Upper lobe of right lung (tissue), 1 donor: ENCODE measurements around the gene PCMTD2. TPM values are rescaled to one million over a fixed set of nuclear protein-coding genes. Genes with fewer than 3 reads are reported as not detected.
"Not testable (repeated sequence)": the region's sequence is repeated elsewhere in the genome, so short reads cannot be mapped to it uniquely, and the experiment has no call there.

Experiments used
- ATAC-seq: fragments of 200-7000 bp; cut with Tn5 transposase; one replicate; pipeline ENCODE4 v1.9.1; 2020; ENCODE audit warnings: mild to moderate bottlenecking, moderate library complexity
- DNase-seq: peaks from one replicate; pipeline ENCODE4 v3.0.0-alpha.2; 2020
- H3K27ac ChIP-seq: fragments of 200-600 bp; one replicate; pipeline ENCODE4 v1.8.0; 2022
- H3K27me3 ChIP-seq: fragments of 200-600 bp; one replicate; pipeline ENCODE4 v1.8.0; 2022; ENCODE audit warnings: mild to moderate bottlenecking
- H3K36me3 ChIP-seq: fragments of 200-600 bp; one replicate; pipeline ENCODE4 v1.8.0; 2022
- H3K4me1 ChIP-seq: fragments of 200-600 bp; one replicate; pipeline ENCODE4 v1.8.0; 2022
- H3K4me3 ChIP-seq: fragments of 200-600 bp; one replicate; pipeline ENCODE4 v1.8.0; 2022; ENCODE audit warnings: mild to moderate bottlenecking
- H3K9me3 ChIP-seq: fragments of 200-600 bp; one replicate; pipeline ENCODE4 v1.8.0; 2022
- intact Hi-C: fragments of 100-400 bp; cut with DNase I; formaldehyde crosslinking; loops from one replicate; pipeline ENCODE4 v1.11.0; 2022
- total RNA-seq: library from RNA; stranded (reverse); fragmentation: NEBNext Ultra II Directional; extraction: Animal tissue kit (Norgen Biotek cat#: 25700); gene quantifications from one replicate; pipeline ENCODE4 v1.2.1, GENCODE V29; 2021
- TF ChIP-seq, protein P1 (sequence below): fragments of 200-600 bp; IDR thresholded peaks from one replicate; pipeline ENCODE4 v1.8.0; 2022; ENCODE audit warnings: antibody characterized with exemption
- donor health status: DM: no; HTN: yes; CAD: no; lungs with severe emphysema.

Gene PCMTD2
- total RNA-seq, 1 donor from 2014 or later: 58.8 TPM

DNA sequence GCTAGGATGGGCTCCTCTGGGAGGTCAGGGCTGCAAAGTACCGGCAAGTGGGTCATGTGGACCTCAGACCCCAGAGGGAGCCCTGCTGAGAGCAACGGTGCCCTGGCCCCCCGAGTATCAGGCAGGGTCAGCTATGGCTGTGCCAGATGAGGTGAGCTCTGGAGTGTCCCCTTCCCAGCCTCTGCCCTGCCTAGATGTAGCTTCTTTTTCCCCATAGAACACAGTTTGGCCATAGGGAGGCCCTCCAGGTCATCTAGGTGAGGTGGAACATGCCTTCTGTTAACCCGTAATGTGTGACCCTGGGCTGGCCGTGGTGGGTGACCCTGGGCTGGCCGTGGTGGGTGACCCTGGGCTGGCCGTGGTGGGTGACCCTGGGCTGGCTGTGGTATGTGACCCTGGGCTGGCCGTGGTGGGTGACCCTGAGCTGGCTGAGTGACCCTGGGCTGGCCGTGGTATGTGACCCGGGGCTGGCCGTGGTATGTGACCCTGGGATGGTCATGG, 21.2 kb upstream of the PCMTD2 start:
- intact Hi-C loops: no loop called here
- Histone ChIP-seq H3K27ac (no peak overlapping the region), H3K9me3 (no peaks in the 10 kb centered on the region), H3K4me3 (no peak overlapping the region), H3K4me1 (no peaks in the 10 kb centered on the region), H3K36me3 (no peaks in the 10 kb centered on the region), H3K27me3 (no peaks in the 10 kb centered on the region)
- DNase-seq (peak; percentile 36), ATAC-seq (no peak)
- TF ChIP-seq, protein P1, sequence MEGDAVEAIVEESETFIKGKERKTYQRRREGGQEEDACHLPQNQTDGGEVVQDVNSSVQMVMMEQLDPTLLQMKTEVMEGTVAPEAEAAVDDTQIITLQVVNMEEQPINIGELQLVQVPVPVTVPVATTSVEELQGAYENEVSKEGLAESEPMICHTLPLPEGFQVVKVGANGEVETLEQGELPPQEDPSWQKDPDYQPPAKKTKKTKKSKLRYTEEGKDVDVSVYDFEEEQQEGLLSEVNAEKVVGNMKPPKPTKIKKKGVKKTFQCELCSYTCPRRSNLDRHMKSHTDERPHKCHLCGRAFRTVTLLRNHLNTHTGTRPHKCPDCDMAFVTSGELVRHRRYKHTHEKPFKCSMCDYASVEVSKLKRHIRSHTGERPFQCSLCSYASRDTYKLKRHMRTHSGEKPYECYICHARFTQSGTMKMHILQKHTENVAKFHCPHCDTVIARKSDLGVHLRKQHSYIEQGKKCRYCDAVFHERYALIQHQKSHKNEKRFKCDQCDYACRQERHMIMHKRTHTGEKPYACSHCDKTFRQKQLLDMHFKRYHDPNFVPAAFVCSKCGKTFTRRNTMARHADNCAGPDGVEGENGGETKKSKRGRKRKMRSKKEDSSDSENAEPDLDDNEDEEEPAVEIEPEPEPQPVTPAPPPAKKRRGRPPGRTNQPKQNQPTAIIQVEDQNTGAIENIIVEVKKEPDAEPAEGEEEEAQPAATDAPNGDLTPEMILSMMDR: no peak

DNA sequence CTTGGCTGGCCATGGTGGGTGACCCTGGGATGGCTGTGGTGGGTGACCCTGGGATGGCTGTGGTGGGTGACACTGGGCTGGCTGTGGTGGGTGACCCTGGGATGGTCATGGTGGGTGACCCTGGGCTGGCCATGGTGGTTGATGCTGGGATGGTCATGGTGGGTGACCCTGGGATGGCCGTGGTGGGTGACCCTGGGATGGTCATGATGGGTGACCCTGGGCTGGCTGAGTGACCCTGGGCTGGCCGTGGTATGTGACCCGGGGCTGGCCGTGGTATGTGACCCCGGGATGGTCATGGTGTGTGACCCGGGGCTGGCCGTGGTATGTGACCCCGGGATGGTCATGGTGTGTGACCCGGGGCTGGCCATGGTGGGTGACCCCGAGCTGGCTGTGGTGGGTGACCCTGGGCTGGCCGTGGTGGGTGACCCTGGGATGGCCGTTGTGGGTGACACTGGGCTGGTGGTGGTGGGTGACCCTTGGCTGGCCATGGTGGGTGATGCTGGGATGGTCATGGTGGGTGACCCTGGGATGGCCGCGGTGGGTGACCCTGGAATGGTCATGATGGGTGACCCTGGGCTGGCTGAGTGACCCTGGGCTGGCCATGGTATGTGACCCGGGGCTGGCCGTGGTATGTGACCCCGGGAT, 20.5 kb upstream of the PCMTD2 start:
- H3K9me3 ChIP-seq, H3K4me1 ChIP-seq, H3K27me3 ChIP-seq, intact Hi-C loops, ATAC-seq, H3K36me3 ChIP-seq, H3K4me3 ChIP-seq, H3K27ac ChIP-seq: not testable (repeated sequence)
- peak; percentile 47 for DNase-seq

DNA sequence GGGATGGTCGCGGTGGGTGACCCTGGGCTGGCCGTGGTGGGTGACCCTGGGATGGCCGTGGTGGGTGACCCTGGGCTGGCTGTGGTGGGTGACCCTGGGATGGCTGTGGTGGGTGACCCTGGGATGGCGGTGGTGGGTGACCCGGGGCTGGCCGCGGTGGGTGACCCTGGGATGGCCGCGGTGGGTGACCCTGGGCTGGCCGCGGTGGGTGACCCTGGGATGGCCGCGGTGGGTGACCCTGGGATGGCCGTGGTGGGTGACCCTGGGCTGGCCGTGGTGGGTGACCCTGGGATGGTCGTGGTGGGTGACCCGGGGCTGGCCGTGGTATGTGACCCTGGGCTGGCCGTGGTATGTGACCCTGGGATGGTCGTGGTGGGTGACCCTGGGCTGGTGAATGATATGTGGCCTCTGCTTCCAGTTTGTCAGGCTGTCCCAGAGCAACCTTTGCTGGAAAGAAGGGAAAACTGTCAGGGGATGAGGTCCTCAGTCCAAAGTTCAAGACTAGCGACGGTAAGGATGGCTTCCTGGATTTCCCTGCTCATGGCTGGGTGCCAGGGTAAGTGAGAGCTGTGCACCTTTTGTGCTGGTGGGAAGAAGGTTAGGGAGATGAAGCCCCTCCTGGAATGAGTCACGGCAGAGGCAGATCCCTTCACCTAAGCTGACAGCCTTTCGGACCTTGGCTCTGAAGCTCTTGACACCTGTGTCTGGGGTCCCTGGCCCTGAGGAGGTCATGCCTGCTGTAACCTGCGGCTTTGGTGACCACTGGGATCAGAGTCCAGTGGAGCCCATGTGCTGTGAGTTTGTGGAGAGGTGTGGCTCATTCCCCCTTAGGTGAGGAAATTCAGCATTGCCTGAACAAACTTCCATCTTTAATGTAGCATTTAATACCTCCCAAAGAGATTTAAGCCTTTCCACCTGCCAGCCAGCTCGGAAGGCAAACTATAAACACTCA, 19.1 kb upstream of the PCMTD2 start:
- no peak overlapping the region for H3K27ac ChIP-seq
- H3K36me3 ChIP-seq: no peaks in the 10 kb centered on the region
- no peaks in the 10 kb centered on the region for H3K27me3 ChIP-seq
- H3K4me1 ChIP-seq: no peaks in the 10 kb centered on the region
- no peak overlapping the region for H3K4me3 ChIP-seq
- TF ChIP-seq, protein P1: no peak
- intact Hi-C loops: no loop called here
- DNase-seq: peak; percentile 37
- H3K9me3 ChIP-seq: no peaks in the 10 kb centered on the region
- no peak for ATAC-seq

DNA sequence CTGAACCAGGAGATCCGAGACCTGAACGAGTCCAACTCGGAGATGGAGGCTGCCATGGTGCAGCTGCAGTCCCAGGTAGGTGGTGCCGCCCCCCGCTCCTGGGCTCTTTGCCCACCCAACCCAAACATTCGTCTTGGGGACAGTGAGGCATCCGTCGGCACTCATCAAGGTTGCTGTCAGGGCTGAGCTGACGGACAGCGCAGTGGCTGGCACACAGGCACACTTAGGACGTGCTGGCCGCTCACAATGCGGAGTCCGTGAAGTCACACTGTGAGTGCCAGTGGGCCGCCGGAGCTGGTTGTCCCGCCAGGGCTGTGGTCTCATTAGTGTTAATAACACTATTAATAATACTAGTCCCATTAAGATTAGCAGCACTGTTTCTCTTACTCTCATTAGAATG, 18.2 kb upstream of the PCMTD2 start:
- TF ChIP-seq, protein P1: no peak
- Histone ChIP-seq H3K36me3 (no peaks in the 10 kb centered on the region), H3K27me3 (no peaks in the 10 kb centered on the region), H3K4me1 (no peaks in the 10 kb centered on the region), H3K4me3 (no peak overlapping the region), H3K27ac (no peak overlapping the region), H3K9me3 (no peaks in the 10 kb centered on the region)
- intact Hi-C loops: no loop called here
- peak; percentile 60 for DNase-seq
- ATAC-seq: no peak

DNA sequence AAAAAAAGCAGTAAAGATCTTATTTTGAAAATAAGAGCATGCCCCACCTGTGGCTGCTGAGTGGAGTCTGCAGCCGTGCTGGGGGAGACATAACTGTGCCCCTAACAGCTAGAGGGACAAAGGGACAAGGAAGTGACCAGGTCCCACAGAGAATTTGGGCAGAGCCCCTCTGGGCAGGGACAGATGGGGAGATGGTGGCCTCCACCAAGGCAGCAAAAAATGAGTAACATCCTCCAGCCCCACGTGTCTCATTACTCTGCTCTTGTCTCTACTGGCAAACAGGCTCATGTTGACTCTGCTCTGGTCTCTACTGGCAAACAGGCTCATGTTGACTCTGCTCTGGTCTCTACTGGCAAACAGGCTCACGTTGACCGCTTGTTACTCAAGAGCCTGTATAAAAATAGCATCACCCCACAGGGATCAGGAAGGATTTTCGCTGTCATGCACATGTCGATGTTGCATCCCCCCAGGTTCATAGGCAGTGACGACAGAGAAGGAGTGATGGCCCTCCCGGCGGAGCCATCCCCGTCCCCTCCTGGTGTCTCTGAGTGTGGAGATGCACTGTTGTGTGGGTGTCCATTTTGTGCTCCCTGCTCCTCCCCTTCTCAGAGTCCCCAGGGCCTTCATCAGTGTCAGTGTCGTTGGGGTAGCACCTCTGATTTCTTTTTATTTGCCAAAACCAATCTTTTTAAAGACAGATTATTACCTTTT, 17.3 kb upstream of the PCMTD2 start:
- H3K36me3 ChIP-seq: no peaks in the 10 kb centered on the region
- ATAC-seq (no peak), DNase-seq (peak; percentile 40)
- no peaks in the 10 kb centered on the region for H3K9me3 ChIP-seq
- intact Hi-C loops: no loop called here
- no peaks in the 10 kb centered on the region for H3K27me3 ChIP-seq
- no peak overlapping the region for H3K27ac ChIP-seq
- no peaks in the 10 kb centered on the region for H3K4me1 ChIP-seq
- H3K4me3 ChIP-seq: no peak overlapping the region
- TF ChIP-seq, protein P1: no peak
